DOHH2 (cell line): ENCODE measurements around the gene TSHZ1.
"Not testable (repeated sequence)": the region's sequence is repeated elsewhere in the genome, so short reads cannot be mapped to it uniquely, and the experiment has no call there.

Source experiments
- H3F3A ChIP-seq: fragments of 200-600 bp; sonication (generic), shearing (Covaris generic); 2 replicates; pipeline ENCODE4 v1.6.0; 2016; ENCODE audit warnings: antibody characterized with exemption, mild to moderate bottlenecking; ENCODE audit not compliant: control insufficient read depth, insufficient read depth
- H3K27ac ChIP-seq: fragments of 200-600 bp; sonication (generic); 2 replicates; pipeline ENCODE4 v1.5.1; 2014; ENCODE audit warnings: low read depth, mild to moderate bottlenecking, low read length, moderate library complexity
- H3K27me3 ChIP-seq: fragments of 200-600 bp; sonication (generic); 2 replicates; pipeline ENCODE4 v1.6.1; 2014; ENCODE audit warnings: mild to moderate bottlenecking, low read length, mixed read lengths; ENCODE audit not compliant: control insufficient read depth
- H3K36me3 ChIP-seq: fragments of 200-600 bp; sonication (generic); 2 replicates; pipeline ENCODE4 v1.6.1; 2014; ENCODE audit warnings: mild to moderate bottlenecking, low read length, moderate library complexity, mixed read lengths; ENCODE audit not compliant: control insufficient read depth
- H3K4me1 ChIP-seq: fragments of 200-600 bp; sonication (generic); 2 replicates; pipeline ENCODE4 v1.6.1; 2014; ENCODE audit warnings: mild to moderate bottlenecking, low read length, mixed read lengths; ENCODE audit not compliant: control insufficient read depth
- H3K4me2 ChIP-seq: fragments of 200-600 bp; sonication (generic); 2 replicates; pipeline ENCODE4 v1.6.0; 2014; ENCODE audit warnings: mild to moderate bottlenecking, low read length, moderate library complexity
- H3K4me3 ChIP-seq: fragments of 200-600 bp; sonication (generic); 2 replicates; pipeline ENCODE4 v1.5.1; 2014; ENCODE audit warnings: mild to moderate bottlenecking, low read length, mixed read lengths
- H3K79me2 ChIP-seq: fragments of 200-600 bp; sonication (generic); 2 replicates; pipeline ENCODE4 v1.6.1; 2014; ENCODE audit warnings: mild to moderate bottlenecking, low read length, mixed read lengths; ENCODE audit not compliant: control insufficient read depth
- H3K9me2 ChIP-seq: fragments of 200-600 bp; sonication (generic); replicated peaks from 2 replicates; pipeline ENCODE4 v1.6.1; 2014; ENCODE audit warnings: mild to moderate bottlenecking, low read length, mixed read lengths; ENCODE audit not compliant: control insufficient read depth
- H3K9me3 ChIP-seq: fragments of 200-600 bp; sonication (generic); 2 replicates; pipeline ENCODE4 v1.6.1; 2014; ENCODE audit warnings: antibody characterized with exemption, low read length, mixed read lengths; ENCODE audit not compliant: control insufficient read depth, insufficient read depth
- H4K20me1 ChIP-seq: fragments of 200-600 bp; sonication (generic); 2 replicates; pipeline ENCODE4 v1.6.0; 2014; ENCODE audit warnings: low read depth, mild to moderate bottlenecking, antibody characterized with exemption, low read length, moderate library complexity; ENCODE audit not compliant: control insufficient read depth, insufficient read depth
- CTCF ChIP-seq: fragments of 200-600 bp; sonication (generic); IDR thresholded peaks from one replicate; pipeline ENCODE4 v1.5.1; 2014; ENCODE audit warnings: antibody characterized with exemption, mild to moderate bottlenecking, low read depth, low read length; ENCODE audit not compliant: poor library complexity, severe bottlenecking
- EZH2phosphoT487 ChIP-seq: fragments of 200-600 bp; sonication (generic); IDR thresholded peaks from 2 replicates; pipeline ENCODE4 v1.6.1; 2017; ENCODE audit warnings: borderline replicate concordance, mild to moderate bottlenecking, antibody characterized with exemption, low read length, moderate library complexity, mixed read lengths

Gene TSHZ1

GRCh38 chr18:75323821-75324585 is 113.4 kb downstream of the TSHZ1 start:
- H3F3A ChIP-seq, result no peaks in the 10 kb centered on the region
- H3K9me3 ChIP-seq, result 0 out of 2 replicates have a peak, but pooled peaks cover 7% of the 10 kb centered on the region
- H3K79me2 ChIP-seq, result no peaks in the 10 kb centered on the region
- no peaks in the 10 kb centered on the region for H3K9me2 ChIP-seq
- H3K4me2 ChIP-seq, result no peak overlapping the region
- no peaks in the 10 kb centered on the region for H3K4me1 ChIP-seq
- H3K4me3 ChIP-seq, result no peak overlapping the region
- H4K20me1 ChIP-seq, result no peaks in the 10 kb centered on the region
- H3K27ac ChIP-seq, result no peak overlapping the region
- H3K27me3 ChIP-seq, result no peaks in the 10 kb centered on the region
- TF ChIP-seq CTCF (no peak), EZH2phosphoT487 (no peak)
- no peaks in the 10 kb centered on the region for H3K36me3 ChIP-seq

DNA sequence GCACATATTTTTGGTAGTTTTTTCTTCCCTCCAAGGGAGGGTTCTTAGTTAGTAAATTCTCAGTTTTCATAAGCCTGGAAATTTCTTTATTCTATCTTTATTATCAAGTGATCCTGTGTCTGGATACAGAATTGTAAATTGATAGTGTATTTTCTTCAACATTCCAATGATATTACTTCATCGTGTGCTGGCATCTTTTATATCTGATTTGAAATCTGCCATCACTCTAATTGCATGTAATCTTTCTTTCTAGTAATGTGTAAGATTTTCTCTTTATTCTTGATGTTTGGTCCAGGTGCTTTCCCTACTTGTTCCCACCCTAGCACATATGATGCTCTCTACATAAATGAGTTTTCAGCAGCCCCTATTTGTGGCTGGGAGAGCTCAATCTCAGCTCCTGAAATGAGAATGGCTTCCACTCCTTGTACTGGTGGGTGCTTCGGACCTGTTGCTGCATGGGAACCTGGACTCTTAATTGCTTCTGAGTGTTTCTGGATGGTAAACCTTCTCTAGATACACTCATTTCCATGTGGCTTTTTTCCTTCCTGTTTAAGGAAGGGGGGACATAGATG is 114.2 kb downstream of the TSHZ1 start:
- Histone ChIP-seq H3K79me2 (no peaks in the 10 kb centered on the region), H3K9me2 (no peaks in the 10 kb centered on the region), H4K20me1 (no peaks in the 10 kb centered on the region), H3K9me3 (0 out of 2 replicates have a peak, but pooled peaks cover 7% of the 10 kb centered on the region), H3K36me3 (no peaks in the 10 kb centered on the region), H3K4me3 (no peak overlapping the region), H3K4me1 (no peaks in the 10 kb centered on the region), H3K4me2 (no peak overlapping the region), H3K27me3 (no peaks in the 10 kb centered on the region), H3K27ac (no peak overlapping the region), H3F3A (no peaks in the 10 kb centered on the region)
- TF ChIP-seq EZH2phosphoT487 (no peak), CTCF (no peak)

GRCh38 chr18:75329753-75330152 is 119.2 kb downstream of the TSHZ1 start:
- not testable (repeated sequence) for H3K27me3 ChIP-seq, H3K9me3 ChIP-seq, H3K9me2 ChIP-seq, H3K79me2 ChIP-seq, H3F3A ChIP-seq, H3K27ac ChIP-seq, H3K4me2 ChIP-seq, H3K4me1 ChIP-seq, H3K36me3 ChIP-seq, H3K4me3 ChIP-seq, H4K20me1 ChIP-seq

DNA sequence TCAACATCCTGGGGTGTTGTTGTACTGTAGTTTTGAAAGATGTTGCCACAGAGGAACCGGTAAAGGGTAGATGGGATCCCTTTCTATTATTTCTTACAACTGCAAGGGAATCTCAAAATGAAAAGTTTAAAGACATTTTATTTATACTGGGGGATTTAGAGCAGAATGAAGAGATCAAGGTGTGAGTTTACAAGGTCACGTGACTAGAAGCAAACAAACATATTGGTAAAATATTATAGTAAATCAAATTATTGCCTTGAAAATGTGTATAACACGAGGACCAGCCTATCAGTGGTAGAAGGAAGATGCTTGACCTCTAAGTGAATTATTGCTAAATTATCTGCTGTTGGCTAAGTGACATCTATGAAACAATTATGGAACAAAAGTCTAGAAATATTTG is 119.7 kb downstream of the TSHZ1 start:
- Histone ChIP-seq H3K79me2 (no peaks in the 10 kb centered on the region), H3K36me3 (no peaks in the 10 kb centered on the region), H3K4me2 (no peak overlapping the region), H3K27ac (no peak overlapping the region), H3K9me3 (0 out of 2 replicates have a peak, but pooled peaks cover 7% of the 10 kb centered on the region), H3K4me3 (no peak overlapping the region), H3K4me1 (no peaks in the 10 kb centered on the region), H4K20me1 (no peaks in the 10 kb centered on the region), H3F3A (no peaks in the 10 kb centered on the region), H3K9me2 (no peaks in the 10 kb centered on the region), H3K27me3 (no peaks in the 10 kb centered on the region)
- no peak for TF ChIP-seq CTCF
- TF ChIP-seq EZH2phosphoT487, result no peak
